ENCODE measurements around the gene ARTN. TPM values are rescaled to one million over a fixed set of nuclear protein-coding genes. Genes with fewer than 3 reads are reported as not detected.

The ARTN gene
- total RNA-seq, 1 experiment from 2014 or later, result 17.4 TPM

GRCh38 chr1:43951021-43951985 lies 17.7 kb downstream of the ARTN start:
- no peak overlapping the region for H3K27ac ChIP-seq
- H3K9me2 ChIP-seq (ENCODE audit: insufficient read depth), result no peaks in the 10 kb centered on the region
- H3F3A ChIP-seq (ENCODE audit: insufficient read depth, low read depth), result no peaks in the 10 kb centered on the region
- intact Hi-C loops (cut with micrococcal nuclease; ENCODE audit: unreplicated experiment), result no loop called here
- no peak for TF ChIP-seq EZH2 (IDR thresholded peaks at IDR 0.05; ENCODE audit: low read depth)
- BruUV-seq (replicated peaks), result no TSS peak
- H2AFZ ChIP-seq, result no peak overlapping the region
- ChIA-PET CTCF (no interaction called here), POLR2A (ENCODE audit: unreplicated experiment) (no interaction called here)
- no peaks in the 10 kb centered on the region for H3K27me3 ChIP-seq (ENCODE audit: insufficient read depth, low read depth)
- H3K79me2 ChIP-seq (ENCODE audit: low read depth), result peaks cover 14% of the 10 kb centered on the region; the same call in 1 of the 2 replicates
- DNase-seq, result no peak
- no peaks in the 10 kb centered on the region for H3K36me3 ChIP-seq (ENCODE audit: low read depth)
- no peaks in the 10 kb centered on the region for H4K20me1 ChIP-seq (ENCODE audit: insufficient read depth)
- no peaks in the 10 kb centered on the region for H3K9me3 ChIP-seq (ENCODE audit: insufficient read depth, low read depth)
- no peak overlapping the region for H3K4me2 ChIP-seq
- no peak overlapping the region for H3K4me3 ChIP-seq
- peaks cover 14% of the 10 kb centered on the region for H3K4me1 ChIP-seq (replicated peaks; ENCODE audit: insufficient read depth)

GRCh38 chr1:43952731-43953346 lies 19.2 kb downstream of the ARTN start:
- no peak for TF ChIP-seq CTCF (conservative IDR thresholded peaks at IDR 0.05)
- TF ChIP-seq EZH2 (IDR thresholded peaks at IDR 0.05; ENCODE audit: low read depth), result no peak
- Histone ChIP-seq H3K9me2 (ENCODE audit: insufficient read depth) (no peaks in the 10 kb centered on the region), H3K4me2 (no peak overlapping the region), H3K9me3 (ENCODE audit: insufficient read depth, low read depth) (no peaks in the 10 kb centered on the region), H3K36me3 (ENCODE audit: low read depth) (no peaks in the 10 kb centered on the region), H3K27me3 (ENCODE audit: insufficient read depth, low read depth) (no peaks in the 10 kb centered on the region), H2AFZ (no peak overlapping the region), H3K4me3 (no peak overlapping the region), H3K79me2 (ENCODE audit: low read depth) (peaks cover 8% of the 10 kb centered on the region; the same call in 1 of the 2 replicates), H3F3A (ENCODE audit: insufficient read depth, low read depth) (no peaks in the 10 kb centered on the region), H3K27ac (no peak overlapping the region), H4K20me1 (ENCODE audit: insufficient read depth) (no peaks in the 10 kb centered on the region), H3K4me1 (replicated peaks; ENCODE audit: insufficient read depth) (peaks cover 8% of the 10 kb centered on the region)
- intact Hi-C loops (cut with micrococcal nuclease; ENCODE audit: unreplicated experiment), result no loop called here
- ChIA-PET CTCF (interaction anchor here (0.7 kb wide), 1 partner anchor 144 kb away, joined by 3 read pairs; no protein-coding TSS in a partner anchor), POLR2A (ENCODE audit: unreplicated experiment) (interaction anchor here (0.7 kb wide), 1 partner anchor 121 kb away, joined by 3 read pairs; no protein-coding TSS in a partner anchor)
- BruUV-seq (replicated peaks), result no TSS peak
- no peak for DNase-seq

GRCh38 chr1:43953361-43953760 lies 19.8 kb downstream of the ARTN start:
- Histone ChIP-seq H2AFZ (no peak overlapping the region), H3K4me1 (replicated peaks; ENCODE audit: insufficient read depth) (peaks cover 3% of the 10 kb centered on the region; the same call in 1 of the 2 replicates), H3K36me3 (ENCODE audit: low read depth) (no peaks in the 10 kb centered on the region), H3K4me3 (no peak overlapping the region), H3K9me3 (ENCODE audit: insufficient read depth, low read depth) (no peaks in the 10 kb centered on the region), H3K79me2 (ENCODE audit: low read depth) (peaks cover 2% of the 10 kb centered on the region; the same call in 1 of the 2 replicates), H3K9me2 (ENCODE audit: insufficient read depth) (no peaks in the 10 kb centered on the region), H3F3A (ENCODE audit: insufficient read depth, low read depth) (no peaks in the 10 kb centered on the region), H4K20me1 (ENCODE audit: insufficient read depth) (no peaks in the 10 kb centered on the region), H3K27ac (no peak overlapping the region), H3K27me3 (ENCODE audit: insufficient read depth, low read depth) (no peaks in the 10 kb centered on the region), H3K4me2 (no peak overlapping the region)
- DNase-seq, result no peak
- no peak for TF ChIP-seq CTCF (conservative IDR thresholded peaks at IDR 0.05)
- no peak for TF ChIP-seq EZH2 (IDR thresholded peaks at IDR 0.05; ENCODE audit: low read depth)
- ChIA-PET CTCF (interaction anchor here (0.7 kb wide), 1 partner anchor 145 kb away, joined by 3 read pairs; no protein-coding TSS in a partner anchor), POLR2A (ENCODE audit: unreplicated experiment) (interaction anchor here (0.7 kb wide), 1 partner anchor 120 kb away, joined by 3 read pairs; no protein-coding TSS in a partner anchor)
- BruUV-seq (replicated peaks), result no TSS peak
- intact Hi-C loops (cut with micrococcal nuclease; ENCODE audit: unreplicated experiment), result no loop called here
